Nephron progenitor cell (in vitro differentiated cells): ENCODE measurements around the gene GPR142.

Source experiments
- DNase-seq: peaks from one replicate; pipeline ENCODE4 v3.0.0; 2021
- H3K27ac Mint-ChIP-seq: 2 replicates; pipeline ENCODE4 v1.8.0; 2021; ENCODE audit warnings: mild to moderate bottlenecking, moderate library complexity, mixed read lengths
- H3K27me3 Mint-ChIP-seq: 2 replicates; pipeline ENCODE4 v1.8.0; 2021; ENCODE audit warnings: mild to moderate bottlenecking, low read depth, mixed read lengths; ENCODE audit not compliant: poor library complexity
- H3K36me3 Mint-ChIP-seq: 2 replicates; pipeline ENCODE4 v1.8.0; 2021; ENCODE audit warnings: low read depth, mixed read lengths
- H3K4me1 Mint-ChIP-seq: 2 replicates; pipeline ENCODE4 v1.8.0; 2021; ENCODE audit warnings: mixed read lengths
- H3K4me3 Mint-ChIP-seq: 2 replicates; pipeline ENCODE4 v1.8.0; 2021; ENCODE audit warnings: mild to moderate bottlenecking, moderate library complexity, mixed read lengths
- H3K9me3 Mint-ChIP-seq: 2 replicates; pipeline ENCODE4 v1.8.0; 2021; ENCODE audit warnings: mild to moderate bottlenecking, moderate library complexity, mixed read lengths
- TF ChIP-seq, protein P1 (sequence below): fragments of 200-600 bp; sonication (generic); IDR thresholded peaks from 2 replicates; pipeline ENCODE4 v1.5.0; 2021; ENCODE audit warnings: antibody characterized with exemption

The GPR142 gene

DNA sequence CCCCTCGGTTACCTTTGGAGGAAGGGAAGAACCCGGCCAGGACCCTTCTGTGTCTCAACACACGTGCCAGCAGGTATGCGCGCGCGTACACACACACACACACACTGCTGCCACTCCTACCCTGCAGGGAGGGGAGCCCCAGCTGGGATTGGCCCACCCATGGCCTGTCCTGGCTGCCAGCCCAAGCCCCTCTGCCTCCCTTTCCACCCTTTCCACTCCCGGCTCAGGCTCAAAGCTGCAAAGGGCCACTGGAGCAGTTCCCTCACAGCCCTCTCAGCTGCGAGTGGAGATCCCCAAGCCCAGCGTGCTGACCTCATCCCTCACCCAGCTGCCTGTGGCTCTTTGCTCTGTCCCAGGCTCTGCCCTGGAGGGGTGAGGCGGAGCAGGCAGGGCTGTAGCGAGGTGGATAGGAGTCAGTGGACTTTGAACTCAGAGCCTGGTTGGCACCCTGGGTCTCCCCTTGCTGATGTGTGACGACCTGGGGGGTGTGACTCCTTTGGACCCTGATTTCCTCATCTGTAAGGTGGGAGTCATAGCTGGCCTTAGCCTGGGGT lies 26.8 kb upstream of the GPR142 start:
- Mint-ChIP-seq H3K27me3 (peaks cover 24% of the 10 kb centered on the region), H3K27ac (no peak overlapping the region), H3K4me3 (no peak overlapping the region), H3K4me1 (peaks cover 5% of the 10 kb centered on the region), H3K36me3 (no peaks in the 10 kb centered on the region), H3K9me3 (no peaks in the 10 kb centered on the region)
- TF ChIP-seq, protein P1, sequence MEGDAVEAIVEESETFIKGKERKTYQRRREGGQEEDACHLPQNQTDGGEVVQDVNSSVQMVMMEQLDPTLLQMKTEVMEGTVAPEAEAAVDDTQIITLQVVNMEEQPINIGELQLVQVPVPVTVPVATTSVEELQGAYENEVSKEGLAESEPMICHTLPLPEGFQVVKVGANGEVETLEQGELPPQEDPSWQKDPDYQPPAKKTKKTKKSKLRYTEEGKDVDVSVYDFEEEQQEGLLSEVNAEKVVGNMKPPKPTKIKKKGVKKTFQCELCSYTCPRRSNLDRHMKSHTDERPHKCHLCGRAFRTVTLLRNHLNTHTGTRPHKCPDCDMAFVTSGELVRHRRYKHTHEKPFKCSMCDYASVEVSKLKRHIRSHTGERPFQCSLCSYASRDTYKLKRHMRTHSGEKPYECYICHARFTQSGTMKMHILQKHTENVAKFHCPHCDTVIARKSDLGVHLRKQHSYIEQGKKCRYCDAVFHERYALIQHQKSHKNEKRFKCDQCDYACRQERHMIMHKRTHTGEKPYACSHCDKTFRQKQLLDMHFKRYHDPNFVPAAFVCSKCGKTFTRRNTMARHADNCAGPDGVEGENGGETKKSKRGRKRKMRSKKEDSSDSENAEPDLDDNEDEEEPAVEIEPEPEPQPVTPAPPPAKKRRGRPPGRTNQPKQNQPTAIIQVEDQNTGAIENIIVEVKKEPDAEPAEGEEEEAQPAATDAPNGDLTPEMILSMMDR = no peak
- DNase-seq = no peak

GRCh38 chr17:74342224-74342623 lies 25.1 kb upstream of the GPR142 start:
- H3K27me3 Mint-ChIP-seq = peaks cover 23% of the 10 kb centered on the region
- TF ChIP-seq, protein P1 = no peak
- no peak overlapping the region for H3K27ac Mint-ChIP-seq
- DNase-seq = no peak
- no peak overlapping the region for H3K4me3 Mint-ChIP-seq
- H3K4me1 Mint-ChIP-seq = peaks cover 5% of the 10 kb centered on the region
- H3K9me3 Mint-ChIP-seq = no peaks in the 10 kb centered on the region
- H3K36me3 Mint-ChIP-seq = no peaks in the 10 kb centered on the region

- no peak overlapping the region for H3K4me3 Mint-ChIP-seq
- H3K36me3 Mint-ChIP-seq = no peaks in the 10 kb centered on the region
- DNase-seq = no peak
- H3K27ac Mint-ChIP-seq = no peak overlapping the region
- H3K27me3 Mint-ChIP-seq = peaks cover 29% of the 10 kb centered on the region
- TF ChIP-seq, protein P1 = no peak
- peaks cover 5% of the 10 kb centered on the region for H3K4me1 Mint-ChIP-seq
- no peaks in the 10 kb centered on the region for H3K9me3 Mint-ChIP-seq
Observed at GRCh38 chr17:74343121-74343520, 24.2 kb upstream of the GPR142 start.

- no peaks in the 10 kb centered on the region for H3K36me3 Mint-ChIP-seq
- TF ChIP-seq, protein P1 = no peak
- H3K9me3 Mint-ChIP-seq = no peaks in the 10 kb centered on the region
- H3K27me3 Mint-ChIP-seq = peaks cover 32% of the 10 kb centered on the region
- no peak overlapping the region for H3K27ac Mint-ChIP-seq
- no peak for DNase-seq
- no peak overlapping the region for H3K4me3 Mint-ChIP-seq
- peaks cover 5% of the 10 kb centered on the region for H3K4me1 Mint-ChIP-seq
Observed at GRCh38 chr17:74343526-74344284, 23.6 kb upstream of the GPR142 start.

- peaks cover 41% of the 10 kb centered on the region for H3K27me3 Mint-ChIP-seq
- H3K4me3 Mint-ChIP-seq = no peak overlapping the region
- no peak overlapping the region for H3K27ac Mint-ChIP-seq
- TF ChIP-seq, protein P1 = no peak
- DNase-seq = no peak
- H3K36me3 Mint-ChIP-seq = no peaks in the 10 kb centered on the region
- peaks cover 5% of the 10 kb centered on the region for H3K4me1 Mint-ChIP-seq
- no peaks in the 10 kb centered on the region for H3K9me3 Mint-ChIP-seq
Observed at GRCh38 chr17:74344658-74345057, 22.6 kb upstream of the GPR142 start.
